CD4-positive, alpha-beta T cell treated with Interleukin-15 for 1 hour (primary cell): ENCODE measurements around the gene HAGHL.

Experiments
- DNase-seq: peaks from one replicate; pipeline ENCODE4 v3.0.0-alpha.2; 2020

HAGHL gene, protein sequence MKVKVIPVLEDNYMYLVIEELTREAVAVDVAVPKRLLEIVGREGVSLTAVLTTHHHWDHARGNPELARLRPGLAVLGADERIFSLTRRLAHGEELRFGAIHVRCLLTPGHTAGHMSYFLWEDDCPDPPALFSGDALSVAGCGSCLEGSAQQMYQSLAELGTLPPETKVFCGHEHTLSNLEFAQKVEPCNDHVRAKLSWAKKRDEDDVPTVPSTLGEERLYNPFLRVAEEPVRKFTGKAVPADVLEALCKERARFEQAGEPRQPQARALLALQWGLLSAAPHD

GRCh38 chr16:726438-727290 lies at the start of gene HAGHL, which contains the start of gene CCDC78:
HAGHL (plus strand) TSS chr16:727106; CDS start chr16:727510, 404 bp downstream.
CCDC78 (minus strand) TSS chr16:726443; CDS start chr16:726367, 76 bp downstream.
- peak; percentile 65 for DNase-seq

DNA sequence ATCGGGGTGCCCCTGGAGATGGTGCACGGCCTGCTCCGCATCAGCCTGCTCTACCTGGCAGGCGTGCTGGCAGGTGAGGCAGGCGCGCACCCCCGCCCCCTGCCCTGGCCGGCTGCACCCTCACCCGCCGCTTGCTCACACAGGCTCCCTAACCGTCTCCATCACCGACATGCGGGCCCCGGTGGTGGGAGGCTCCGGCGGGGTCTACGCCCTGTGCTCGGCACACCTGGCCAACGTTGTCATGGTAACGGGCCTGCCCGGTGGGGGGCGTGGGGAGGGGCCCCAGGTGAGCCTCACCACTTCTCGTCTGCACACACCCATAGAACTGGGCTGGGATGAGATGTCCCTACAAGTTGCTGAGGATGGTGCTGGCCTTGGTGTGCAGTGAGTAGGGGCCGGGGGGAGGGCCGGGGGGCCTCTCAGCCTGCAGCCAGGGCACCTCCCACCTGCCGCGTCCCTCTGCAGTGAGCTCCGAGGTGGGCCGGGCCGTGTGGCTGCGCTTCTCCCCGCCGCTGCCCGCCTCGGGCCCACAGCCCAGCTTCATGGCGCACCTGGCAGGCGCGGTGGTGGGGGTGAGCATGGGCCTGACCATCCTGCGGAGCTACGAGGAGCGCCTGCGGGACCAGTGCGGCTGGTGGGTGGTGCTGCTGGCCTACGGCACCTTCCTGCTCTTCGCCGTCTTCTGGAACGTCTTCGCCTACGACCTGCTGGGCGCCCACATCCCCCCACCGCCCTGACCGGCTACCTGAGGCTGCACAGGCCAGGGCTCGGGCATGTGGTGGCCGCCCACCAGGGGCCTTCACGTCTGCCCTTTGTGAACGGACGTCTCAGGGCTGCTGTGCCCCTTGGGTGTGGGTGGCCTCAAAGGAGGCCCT lies 49.4 kb upstream of the HAGHL start:
- no peak for DNase-seq

DNA sequence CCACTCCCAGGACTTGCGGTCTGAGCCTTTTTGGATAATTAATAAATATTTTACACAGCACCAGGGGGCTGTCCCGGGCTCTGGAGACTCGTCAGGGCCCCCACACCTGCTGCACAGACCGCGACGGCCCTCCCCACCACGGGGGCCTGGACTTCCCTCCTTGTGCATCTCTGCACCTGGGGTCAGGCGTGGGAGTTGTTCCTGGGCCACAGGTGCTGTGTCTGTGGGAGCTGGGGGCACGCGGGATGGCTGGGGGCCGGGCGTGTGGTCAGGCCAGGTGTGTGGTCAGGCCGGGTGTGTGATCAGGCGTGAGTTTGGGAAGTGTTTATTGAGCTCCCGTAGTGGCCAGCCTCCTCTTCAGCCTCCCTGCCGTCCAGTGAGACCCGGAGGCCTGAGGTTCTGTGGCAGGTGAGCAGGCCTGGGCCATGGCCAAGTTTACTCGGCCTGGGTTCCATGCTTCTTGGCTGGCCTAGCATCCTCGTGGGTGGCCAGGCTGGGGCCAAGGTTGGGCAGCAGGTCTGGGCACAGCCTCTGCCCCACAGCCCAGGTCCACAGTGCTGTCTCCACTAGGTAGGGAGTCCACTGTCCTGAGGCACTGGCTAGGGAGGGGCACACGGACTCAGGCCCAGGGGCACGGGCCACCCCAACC lies 48.6 kb upstream of the HAGHL start:
- DNase-seq: no peak

- peak; percentile 62 for DNase-seq
Observed at GRCh38 chr16:678858-679813, 47.8 kb upstream of the HAGHL start.

DNA sequence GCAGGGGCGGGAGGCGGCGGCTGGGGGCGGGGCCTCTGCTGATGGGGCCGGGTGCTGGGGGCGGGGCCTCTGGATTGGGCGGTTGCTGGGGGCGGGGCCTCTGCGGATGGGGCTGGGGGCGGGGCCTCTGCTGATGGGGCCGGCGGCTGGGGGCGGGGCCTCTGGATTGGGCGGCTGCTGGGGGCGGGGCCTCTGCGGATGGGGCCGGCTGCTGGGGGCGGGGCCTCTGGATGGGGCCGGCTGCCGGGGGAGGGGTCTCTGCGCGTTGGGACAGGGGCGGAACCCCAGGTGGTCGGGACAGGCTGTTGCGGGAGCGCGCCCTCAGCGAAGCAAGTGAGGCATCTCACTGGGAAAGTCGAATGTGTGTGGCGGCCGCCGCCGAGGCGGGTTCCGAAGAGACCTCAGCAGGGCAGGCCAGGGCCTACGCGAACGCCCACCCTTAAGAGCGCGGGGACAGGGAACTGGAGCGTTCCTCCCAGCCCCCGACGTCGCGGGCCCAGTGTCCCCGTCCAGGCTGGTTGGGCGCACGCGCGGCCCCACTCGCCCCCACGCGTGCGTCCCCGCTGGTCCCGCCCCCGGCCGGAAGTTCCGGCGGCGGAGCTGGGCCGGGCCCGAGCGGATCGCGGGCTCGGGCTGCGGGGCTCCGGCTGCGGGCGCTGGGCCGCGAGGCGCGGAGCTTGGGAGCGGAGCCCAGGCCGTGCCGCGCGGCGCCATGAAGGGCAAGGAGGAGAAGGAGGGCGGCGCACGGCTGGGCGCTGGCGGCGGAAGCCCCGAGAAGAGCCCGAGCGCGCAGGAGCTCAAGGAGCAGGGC lies 46.9 kb upstream of the HAGHL start, which contains the start of gene STUB1:
TSS of gene STUB1 (plus strand) at position 597 of the 811 bp plus-strand sequence. CDS start at position 713, 116 bp downstream.
- peak; percentile 86 for DNase-seq

GRCh38 chr16:680625-680945 lies 46.3 kb upstream of the HAGHL start:
- DNase-seq: no peak

DNA sequence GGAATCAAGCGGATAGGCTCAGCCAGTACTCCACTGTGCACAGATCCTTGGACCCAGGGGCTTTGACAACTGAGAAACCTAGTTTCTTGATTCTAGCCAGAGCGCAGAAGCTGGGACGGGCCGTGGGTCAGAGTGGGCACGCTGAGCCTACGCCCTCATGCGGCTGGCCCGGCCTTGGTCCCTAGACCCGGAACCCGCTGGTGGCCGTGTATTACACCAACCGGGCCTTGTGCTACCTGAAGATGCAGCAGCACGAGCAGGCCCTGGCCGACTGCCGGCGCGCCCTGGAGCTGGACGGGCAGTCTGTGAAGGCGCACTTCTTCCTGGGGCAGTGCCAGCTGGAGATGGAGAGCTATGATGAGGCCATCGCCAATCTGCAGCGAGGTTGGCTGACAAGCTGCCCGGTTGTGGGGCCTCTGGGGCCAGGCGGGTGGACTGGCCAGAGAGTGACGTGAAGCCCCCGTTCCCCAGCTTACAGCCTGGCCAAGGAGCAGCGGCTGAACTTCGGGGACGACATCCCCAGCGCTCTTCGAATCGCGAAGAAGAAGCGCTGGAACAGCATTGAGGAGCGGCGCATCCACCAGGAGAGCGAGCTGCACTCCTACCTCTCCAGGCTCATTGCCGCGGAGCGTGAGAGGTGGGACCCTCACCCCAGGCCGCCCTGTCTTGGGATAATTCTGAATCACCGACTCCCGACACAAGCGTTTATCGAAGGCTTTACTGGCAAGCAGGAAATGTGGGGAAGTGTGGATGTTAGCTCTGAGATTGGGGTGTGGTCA lies 45.8 kb upstream of the HAGHL start:
- DNase-seq: no peak

- DNase-seq: no peak
Observed at GRCh38 chr16:681746-682427, 45.0 kb upstream of the HAGHL start.

GRCh38 chr16:682493-683395 lies 44.2 kb upstream of the HAGHL start:
- DNase-seq: no peak

DNA sequence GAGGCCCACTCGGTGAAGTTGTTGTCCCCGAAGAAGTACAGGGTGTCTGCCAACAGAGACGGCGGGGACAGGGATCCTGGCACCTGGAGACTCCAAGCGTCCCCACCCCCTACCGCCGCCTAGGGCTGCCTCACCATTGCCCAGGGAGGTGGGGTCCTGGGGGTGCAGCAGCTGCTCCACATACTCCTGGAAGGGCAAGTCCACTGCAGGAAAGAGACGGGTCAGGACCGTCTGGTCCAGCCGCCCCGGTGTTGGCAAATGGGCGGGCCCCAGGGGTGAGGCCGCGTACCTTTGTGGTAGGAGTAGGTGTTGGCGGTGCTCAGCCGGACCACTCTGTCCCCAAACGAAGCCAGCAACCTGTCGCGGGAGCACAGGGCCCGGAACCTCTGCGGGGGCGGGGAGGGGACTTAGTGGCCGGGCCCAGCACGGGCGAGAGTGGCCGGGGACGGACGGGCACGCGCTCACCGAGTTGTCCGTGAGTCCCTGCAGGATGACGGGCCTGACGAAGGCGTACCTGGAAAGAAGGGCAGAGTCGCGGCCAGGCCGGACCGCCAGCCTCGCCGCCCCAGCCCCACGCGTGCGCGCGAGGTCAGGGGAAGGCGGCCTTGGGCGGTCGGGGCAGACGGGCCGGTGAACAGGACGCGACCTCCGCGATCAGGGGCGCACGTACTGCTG lies 43.4 kb upstream of the HAGHL start:
- DNase-seq: no peak

DNA sequence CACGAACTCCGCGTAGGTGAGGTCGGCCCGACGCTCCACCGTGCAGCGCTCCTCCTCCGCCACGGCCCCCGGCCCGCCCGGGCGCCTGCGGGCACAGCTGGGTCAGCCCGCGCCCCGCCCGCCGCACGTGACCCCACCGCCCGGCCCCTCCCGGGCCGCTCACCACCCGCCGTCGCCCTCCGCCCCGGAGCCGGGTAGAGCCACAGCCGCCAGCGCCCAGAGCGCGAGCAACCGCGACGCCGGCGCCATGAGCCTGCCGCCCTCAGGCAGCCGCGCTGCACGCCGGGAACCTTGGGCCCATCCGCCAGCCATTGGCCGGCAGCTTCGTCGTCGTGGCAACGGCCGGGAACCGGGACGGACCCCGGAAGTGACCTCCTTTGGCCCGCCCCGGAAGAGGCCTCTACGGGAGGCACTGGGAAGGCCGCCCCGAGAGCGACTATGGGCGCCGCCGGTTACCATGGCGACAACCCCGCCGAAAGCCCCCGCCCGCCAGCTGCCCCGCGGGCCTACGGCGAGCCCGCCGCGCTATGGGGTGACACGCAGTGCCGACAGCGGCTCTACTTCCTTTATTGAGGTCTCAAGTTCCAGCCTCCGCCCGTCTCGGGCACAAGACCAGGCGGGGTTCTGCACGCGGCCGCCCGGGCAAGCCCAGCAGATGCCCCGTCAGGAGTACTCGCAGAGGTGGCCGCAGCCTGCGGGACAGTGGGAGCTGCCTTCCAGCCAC lies 42.7 kb upstream of the HAGHL start, which contains the start of gene JMJD8:
TSS of gene JMJD8 (minus strand) at position 264 of the 724 bp plus-strand sequence. CDS start at position 249, 15 bp downstream.
- DNase-seq: peak; percentile 98

DNA sequence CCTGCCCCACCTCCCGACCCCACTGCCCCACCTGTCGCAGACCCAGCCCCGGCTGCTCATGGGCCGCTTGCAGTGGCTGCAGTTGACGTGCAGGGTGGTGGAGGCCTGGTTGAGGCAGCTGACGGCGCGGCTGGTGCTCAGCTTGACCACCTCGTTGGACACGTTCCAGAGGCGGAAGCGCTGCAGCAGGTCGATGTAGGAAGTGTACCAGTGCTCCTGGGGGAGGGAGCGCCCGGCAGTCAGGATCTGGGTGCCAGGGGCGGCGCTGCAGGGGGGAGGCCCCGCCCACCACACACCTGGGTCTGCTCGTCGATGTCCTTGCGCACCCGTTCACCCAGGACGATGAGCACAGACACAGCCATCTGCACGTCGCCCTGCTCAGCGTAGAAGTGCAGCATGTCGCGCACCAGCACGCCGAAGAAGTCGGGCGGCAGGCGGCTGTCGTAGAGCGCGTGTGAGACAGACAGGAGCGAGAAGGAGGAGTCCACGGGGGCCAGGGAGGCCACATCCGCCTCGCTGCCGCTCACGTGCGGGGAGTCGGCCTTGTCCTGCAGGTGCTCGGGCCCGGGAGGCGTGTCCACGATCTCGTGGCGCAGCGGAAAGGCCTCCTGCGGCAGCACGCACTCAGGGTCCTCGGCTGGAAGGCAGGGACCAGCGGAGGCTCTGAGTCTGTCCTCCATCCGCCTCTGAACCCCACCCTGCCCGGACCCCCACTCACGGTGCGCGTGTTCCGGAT lies 41.8 kb upstream of the HAGHL start:
- DNase-seq: no peak

- no peak for DNase-seq
Observed at GRCh38 chr16:685967-686366, 40.9 kb upstream of the HAGHL start.

- no peak for DNase-seq
Observed at GRCh38 chr16:686459-687260, 40.2 kb upstream of the HAGHL start.

- no peak for DNase-seq
Observed at GRCh38 chr16:687499-687898, 39.4 kb upstream of the HAGHL start.
